NT2/D1 (cell line): ENCODE data around the gene FOXP1.
"Not testable (repeated sequence)": the region's sequence is repeated elsewhere in the genome, so short reads cannot be mapped to it uniquely, and the experiment has no call there.

Source experiments
- DNase-seq: peaks from one replicate; pipeline ENCODE4 v3.0.0-alpha.2; 2011; ENCODE audit warnings: low read depth, low spot score
- H3K27me3 ChIP-seq: 2 replicates; pipeline ENCODE4 v1.6.0; 2011; ENCODE audit warnings: mild to moderate bottlenecking; ENCODE audit not compliant: insufficient read length, insufficient read depth
- H3K36me3 ChIP-seq: 2 replicates; pipeline ENCODE4 v1.6.1; 2011; ENCODE audit warnings: mild to moderate bottlenecking, low read length, mixed read lengths; ENCODE audit not compliant: insufficient read depth, insufficient read length
- H3K4me1 ChIP-seq: 2 replicates; pipeline ENCODE4 v1.5.1; 2011; ENCODE audit not compliant: insufficient read depth, insufficient read length
- H3K4me3 ChIP-seq: 2 replicates; pipeline ENCODE4 v1.5.1; 2011; ENCODE audit warnings: low read depth; ENCODE audit not compliant: insufficient read length
- H3K9ac ChIP-seq: 2 replicates; pipeline ENCODE4 v1.6.0; 2011; ENCODE audit warnings: low read depth; ENCODE audit not compliant: insufficient read length
- H3K9me3 ChIP-seq: 2 replicates; pipeline ENCODE4 v1.5.1; 2011; ENCODE audit warnings: mild to moderate bottlenecking, low read length; ENCODE audit not compliant: insufficient read depth
- SUZ12 ChIP-seq: IDR thresholded peaks from 2 replicates; pipeline ENCODE4 v1.6.1; 2011; ENCODE audit not compliant: insufficient read length, insufficient read depth; ENCODE audit errors: extremely low read depth
- YY1 ChIP-seq: IDR thresholded peaks from 2 replicates; pipeline ENCODE4 v1.6.1; 2011; ENCODE audit not compliant: insufficient read length, insufficient read depth
- ZNF274 ChIP-seq: IDR thresholded peaks from 2 replicates; pipeline ENCODE4 v1.6.1; 2011; ENCODE audit warnings: mild to moderate bottlenecking, low read depth, low read length

The FOXP1 gene

GRCh38 chr3:70982284-70982683, 601.2 kb downstream of the FOXP1 start:
- Histone ChIP-seq H3K36me3 (peaks cover 28% of the 10 kb centered on the region), H3K4me3 (no peak overlapping the region), H3K27me3 (no peaks in the 10 kb centered on the region), H3K9ac (no peak overlapping the region), H3K4me1 (no peaks in the 10 kb centered on the region), H3K9me3 (no peaks in the 10 kb centered on the region)
- TF ChIP-seq ZNF274, result no peak
- TF ChIP-seq SUZ12, result no peak
- no peak for TF ChIP-seq YY1
- no peak for DNase-seq

- no peak overlapping the region for H3K9ac ChIP-seq
- H3K9me3 ChIP-seq, result no peaks in the 10 kb centered on the region
- no peaks in the 10 kb centered on the region for H3K27me3 ChIP-seq
- H3K4me1 ChIP-seq, result no peaks in the 10 kb centered on the region
- H3K36me3 ChIP-seq, result peaks cover 25% of the 10 kb centered on the region
- no peak overlapping the region for H3K4me3 ChIP-seq
- TF ChIP-seq ZNF274, result no peak
- TF ChIP-seq YY1, result no peak
- no peak for TF ChIP-seq SUZ12
- no peak for DNase-seq
Measured at GRCh38 chr3:70981231-70981880, 602.2 kb downstream of the FOXP1 start.

GRCh38 chr3:70980646-70981170, 602.8 kb downstream of the FOXP1 start:
- no peaks in the 10 kb centered on the region for H3K4me1 ChIP-seq
- H3K9me3 ChIP-seq, result no peaks in the 10 kb centered on the region
- peaks cover 26% of the 10 kb centered on the region for H3K36me3 ChIP-seq
- no peak for DNase-seq
- TF ChIP-seq ZNF274, result no peak
- no peak for TF ChIP-seq YY1
- no peak for TF ChIP-seq SUZ12
- H3K27me3 ChIP-seq, result no peaks in the 10 kb centered on the region
- H3K9ac ChIP-seq, result no peak overlapping the region
- H3K4me3 ChIP-seq, result no peak overlapping the region

GRCh38 chr3:70979983-70980645, 603.4 kb downstream of the FOXP1 start:
- Histone ChIP-seq H3K4me3 (no peak overlapping the region), H3K4me1 (no peaks in the 10 kb centered on the region), H3K9me3 (no peaks in the 10 kb centered on the region), H3K27me3 (no peaks in the 10 kb centered on the region), H3K36me3 (peaks cover 31% of the 10 kb centered on the region), H3K9ac (no peak overlapping the region)
- DNase-seq, result no peak
- TF ChIP-seq YY1 (no peak), ZNF274 (no peak), SUZ12 (no peak)

- peaks cover 26% of the 10 kb centered on the region for H3K36me3 ChIP-seq
- H3K9me3 ChIP-seq, result no peaks in the 10 kb centered on the region
- no peaks in the 10 kb centered on the region for H3K27me3 ChIP-seq
- no peak overlapping the region for H3K9ac ChIP-seq
- TF ChIP-seq ZNF274, result no peak
- no peak for TF ChIP-seq YY1
- no peak for TF ChIP-seq SUZ12
- H3K4me3 ChIP-seq, result no peak overlapping the region
- H3K4me1 ChIP-seq, result no peaks in the 10 kb centered on the region
- no peak for DNase-seq
Measured at GRCh38 chr3:70977712-70978111, 605.8 kb downstream of the FOXP1 start.

GRCh38 chr3:70975981-70976380, 607.5 kb downstream of the FOXP1 start:
- not testable (repeated sequence) for DNase-seq, H3K9ac ChIP-seq, H3K4me3 ChIP-seq, H3K9me3 ChIP-seq, H3K27me3 ChIP-seq, H3K4me1 ChIP-seq
- peaks cover 26% of the 10 kb centered on the region for H3K36me3 ChIP-seq

GRCh38 chr3:70974747-70975146, 608.8 kb downstream of the FOXP1 start:
- H3K27me3 ChIP-seq, result no peaks in the 10 kb centered on the region
- no peaks in the 10 kb centered on the region for H3K9me3 ChIP-seq
- no peaks in the 10 kb centered on the region for H3K4me1 ChIP-seq
- H3K9ac ChIP-seq, result no peak overlapping the region
- H3K36me3 ChIP-seq, result peaks cover 31% of the 10 kb centered on the region
- DNase-seq, result no peak
- no peak overlapping the region for H3K4me3 ChIP-seq
- no peak for TF ChIP-seq YY1
- TF ChIP-seq ZNF274, result no peak
- TF ChIP-seq SUZ12, result no peak
